ENCODE results near the gene KRT1. TPM values are rescaled to one million over a fixed set of nuclear protein-coding genes. Genes with fewer than 3 reads are reported as not detected.

KRT1 gene
- total and polyA plus RNA-seq, 3 donors from 2014 or later: 0.20 TPM; not detected in 2

- WGBS, 2 donors: 82 to 84% methylated on average over 11 to 12 of the region's 12 CpGs
Observed at GRCh38 chr12:52701281-52701680, 21.1 kb upstream of the KRT1 start.

DNA sequence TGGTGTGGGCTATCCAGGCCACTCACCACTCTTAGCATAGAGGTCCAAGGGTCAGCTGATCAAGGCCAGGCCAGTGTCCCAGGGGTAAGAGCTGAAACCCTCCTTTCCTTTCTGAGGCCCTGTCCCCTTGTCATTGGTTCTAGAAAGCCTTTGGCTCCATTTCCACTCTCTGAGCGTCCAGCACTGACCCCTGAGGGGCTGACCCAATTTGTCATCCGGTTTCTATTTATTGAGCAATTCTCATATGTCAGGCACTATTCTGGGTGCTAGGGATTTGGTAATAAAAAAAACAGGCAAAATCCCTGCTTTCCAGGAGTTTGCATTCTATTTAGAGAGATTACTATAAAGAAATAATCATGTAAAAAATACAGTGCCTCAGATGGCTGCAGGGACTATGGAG is 19.8 kb upstream of the KRT1 start:
- intact Hi-C loops (cut with DNase I; ENCODE audit: low total_unique reads): no loop called here
- 80 to 90% methylated on average over 2 of the region's 2 CpGs for WGBS, 2 donors
- no peaks in the 10 kb centered on the region for H3K4me1 ChIP-seq
- H3K9me3 ChIP-seq: no peaks in the 10 kb centered on the region
- H3K27me3 ChIP-seq: no peaks in the 10 kb centered on the region
- H3K36me3 ChIP-seq (ENCODE audit: low read depth, missing control alignments): no peaks in the 10 kb centered on the region
- DNase-seq: no peak
- H3K4me3 ChIP-seq: no peak overlapping the region
- H3K27ac ChIP-seq: no peak overlapping the region
- TF ChIP-seq POLR2A (IDR thresholded peaks at IDR 0.05) (no peak), CTCF (IDR thresholded peaks at IDR 0.05) (no peak)

More at GRCh38 chr12:52701281-52701680, 21.1 kb upstream of the KRT1 start:
- no peak for DNase-seq
- H3K27me3 ChIP-seq: no peaks in the 10 kb centered on the region
- H3K36me3 ChIP-seq (ENCODE audit: low read depth, missing control alignments): no peaks in the 10 kb centered on the region
- no peaks in the 10 kb centered on the region for H3K4me1 ChIP-seq
- H3K27ac ChIP-seq: no peak overlapping the region
- intact Hi-C loops (cut with DNase I; ENCODE audit: low total_unique reads): no loop called here
- H3K4me3 ChIP-seq: no peak overlapping the region
- TF ChIP-seq CTCF (IDR thresholded peaks at IDR 0.05): no peak
- TF ChIP-seq POLR2A (IDR thresholded peaks at IDR 0.05): no peak
- H3K9me3 ChIP-seq: no peaks in the 10 kb centered on the region

DNA sequence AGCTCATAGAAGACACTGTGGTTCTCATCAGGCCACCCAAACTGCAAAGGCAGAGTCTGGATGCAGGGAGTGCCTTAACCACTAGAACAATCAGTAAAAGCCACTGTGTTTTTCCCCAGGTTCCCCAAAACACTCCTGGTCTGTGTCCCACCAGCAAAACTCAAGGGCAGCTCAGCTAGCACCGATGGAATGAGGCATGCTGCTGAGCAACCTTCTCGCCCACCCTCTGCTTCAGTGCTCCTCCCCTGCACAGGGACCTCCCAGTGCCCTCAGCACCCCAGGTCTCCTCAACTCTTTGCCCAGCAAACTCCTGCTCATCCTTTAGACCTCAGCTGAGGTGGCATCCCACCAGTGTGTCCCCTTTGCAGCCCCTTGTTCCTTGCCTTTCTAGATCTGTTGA is 19.2 kb upstream of the KRT1 start:
- TF ChIP-seq POLR2A (IDR thresholded peaks at IDR 0.05) (no peak), CTCF (IDR thresholded peaks at IDR 0.05) (no peak)
- Histone ChIP-seq H3K9me3 (no peaks in the 10 kb centered on the region), H3K27me3 (no peaks in the 10 kb centered on the region), H3K27ac (no peak overlapping the region), H3K4me1 (no peaks in the 10 kb centered on the region), H3K36me3 (ENCODE audit: low read depth, missing control alignments) (no peaks in the 10 kb centered on the region), H3K4me3 (no peak overlapping the region)
- DNase-seq: no peak
- WGBS, 2 donors: 83 to 89% methylated on average over 2 of the region's 2 CpGs
- intact Hi-C loops (cut with DNase I; ENCODE audit: low total_unique reads): no loop called here

DNA sequence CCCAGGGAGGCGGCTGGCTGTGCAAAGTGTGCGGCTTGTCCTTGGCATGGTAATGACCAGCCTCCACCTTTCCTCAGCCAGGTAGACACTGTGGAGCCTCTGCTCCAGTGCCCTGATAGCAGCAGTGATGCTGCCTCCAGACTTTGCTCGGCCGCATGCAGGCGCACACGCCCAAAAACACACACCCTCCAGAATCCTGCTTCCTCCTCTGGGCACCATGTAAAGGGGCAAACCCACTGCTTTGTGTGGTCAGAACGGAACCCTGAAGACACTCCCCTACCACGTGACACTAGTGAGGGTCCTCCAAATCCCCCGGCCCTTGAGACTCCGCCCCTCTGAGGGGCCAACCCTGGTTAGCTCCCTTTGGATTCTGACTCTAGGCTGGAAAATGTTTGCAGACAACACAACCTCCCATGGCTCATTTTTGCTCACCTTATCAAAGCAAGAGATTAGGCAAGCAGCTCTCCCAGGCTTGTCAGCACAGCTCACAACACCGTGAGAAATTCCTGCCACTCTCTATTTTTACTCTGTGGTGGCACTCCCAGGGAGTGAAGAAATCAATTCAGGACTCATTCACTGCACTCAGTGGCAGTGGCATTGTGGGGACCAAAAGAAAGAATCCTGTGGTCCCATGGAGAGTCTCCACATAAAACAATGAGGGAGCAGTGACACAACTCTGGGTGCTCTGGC is 18.6 kb upstream of the KRT1 start:
- 59 to 68% methylated on average over 6 to 11 of the region's 11 CpGs for WGBS, 2 donors
- H3K4me1 ChIP-seq: no peaks in the 10 kb centered on the region
- no peak overlapping the region for H3K4me3 ChIP-seq
- H3K36me3 ChIP-seq (ENCODE audit: low read depth, missing control alignments): no peaks in the 10 kb centered on the region
- no peak for TF ChIP-seq POLR2A (IDR thresholded peaks at IDR 0.05)
- no peaks in the 10 kb centered on the region for H3K9me3 ChIP-seq
- H3K27me3 ChIP-seq: no peaks in the 10 kb centered on the region
- intact Hi-C loops (cut with DNase I; ENCODE audit: low total_unique reads): no loop called here
- no peak for DNase-seq
- no peak overlapping the region for H3K27ac ChIP-seq

GRCh38 chr12:52697058-52697582 is 16.9 kb upstream of the KRT1 start:
- Histone ChIP-seq H3K27me3 (no peaks in the 10 kb centered on the region), H3K9me3 (no peaks in the 10 kb centered on the region), H3K4me3 (no peak overlapping the region), H3K36me3 (ENCODE audit: low read depth, missing control alignments) (no peaks in the 10 kb centered on the region), H3K4me1 (no peaks in the 10 kb centered on the region), H3K27ac (no peak overlapping the region)
- intact Hi-C loops (cut with DNase I; ENCODE audit: low total_unique reads): no loop called here
- TF ChIP-seq POLR2A (IDR thresholded peaks at IDR 0.05): no peak
- no peak for TF ChIP-seq CTCF (IDR thresholded peaks at IDR 0.05)
- 60 to 79% methylated on average over 2 of the region's 2 CpGs for WGBS, 2 donors
- DNase-seq: no peak
